Gastroesophageal sphincter (tissue), 3 donors: ENCODE results near the gene NUAK1.

Experiments
- EP300 ChIP-seq: sonication (generic); formaldehyde crosslinking; IDR thresholded peaks from one replicate; pipeline ENCODE4 v1.6.1; 2017; ENCODE audit warnings: antibody characterized with exemption, mild to moderate bottlenecking
- POLR2A ChIP-seq, 2 donors: fragments of 450-650 bp; IDR thresholded peaks; one replicate each; pipeline ENCODE4 v1.6.1; 2017; ENCODE audit warnings: antibody characterized with exemption in 2 of 2, mild to moderate bottlenecking in 2 of 2, moderate library complexity in 1 of 2
- POLR2AphosphoS5 ChIP-seq: sonication (generic); formaldehyde crosslinking; IDR thresholded peaks from one replicate; pipeline ENCODE4 v1.6.1; 2017; ENCODE audit warnings: antibody characterized with exemption
- TF ChIP-seq, protein P1 (sequence below), 4 experiments: fragments of 200-600 bp in 2 of 4; fragments of 450-650 bp in 2 of 4; sonication (generic) in 1 of 4; IDR thresholded peaks; one replicate each; pipeline ENCODE4 v1.5.1; 2017 to 2019; ENCODE audit warnings: antibody characterized with exemption in 4 of 4, mild to moderate bottlenecking in 2 of 4, moderate library complexity in 2 of 4

DNA sequence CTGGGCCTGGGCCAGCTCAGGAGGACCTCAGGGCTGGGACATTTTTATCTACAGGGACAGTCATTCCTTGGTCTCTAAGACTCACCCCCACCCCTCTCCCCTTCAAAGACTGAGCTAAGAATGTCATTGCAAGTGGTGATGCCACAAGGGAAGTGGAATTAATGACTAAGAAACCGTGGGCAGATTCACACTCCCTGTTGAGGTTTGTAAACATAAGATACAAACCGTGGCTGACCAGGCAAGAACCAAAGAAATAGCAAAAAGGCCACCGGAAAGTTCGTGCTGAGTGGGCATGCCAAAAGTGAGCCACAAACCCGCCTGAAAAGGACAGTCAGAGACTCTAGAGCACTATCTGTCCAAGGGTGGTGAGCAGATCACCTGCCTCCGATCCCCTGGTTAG is 25.7 kb downstream of the NUAK1 start:
- TF ChIP-seq, protein P1, sequence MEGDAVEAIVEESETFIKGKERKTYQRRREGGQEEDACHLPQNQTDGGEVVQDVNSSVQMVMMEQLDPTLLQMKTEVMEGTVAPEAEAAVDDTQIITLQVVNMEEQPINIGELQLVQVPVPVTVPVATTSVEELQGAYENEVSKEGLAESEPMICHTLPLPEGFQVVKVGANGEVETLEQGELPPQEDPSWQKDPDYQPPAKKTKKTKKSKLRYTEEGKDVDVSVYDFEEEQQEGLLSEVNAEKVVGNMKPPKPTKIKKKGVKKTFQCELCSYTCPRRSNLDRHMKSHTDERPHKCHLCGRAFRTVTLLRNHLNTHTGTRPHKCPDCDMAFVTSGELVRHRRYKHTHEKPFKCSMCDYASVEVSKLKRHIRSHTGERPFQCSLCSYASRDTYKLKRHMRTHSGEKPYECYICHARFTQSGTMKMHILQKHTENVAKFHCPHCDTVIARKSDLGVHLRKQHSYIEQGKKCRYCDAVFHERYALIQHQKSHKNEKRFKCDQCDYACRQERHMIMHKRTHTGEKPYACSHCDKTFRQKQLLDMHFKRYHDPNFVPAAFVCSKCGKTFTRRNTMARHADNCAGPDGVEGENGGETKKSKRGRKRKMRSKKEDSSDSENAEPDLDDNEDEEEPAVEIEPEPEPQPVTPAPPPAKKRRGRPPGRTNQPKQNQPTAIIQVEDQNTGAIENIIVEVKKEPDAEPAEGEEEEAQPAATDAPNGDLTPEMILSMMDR (IDR thresholded peaks at IDR 0.05), result no peak
- TF ChIP-seq POLR2A (IDR thresholded peaks at IDR 0.05) (no peak), POLR2AphosphoS5 (peak; percentile 21), EP300 (no peak)
